NCI-H1417 treated with DMSO at 0.1 percent for 48 hours (cell line): Measurements from ENCODE around the gene CDC26.
A peak's percentile ranks its signal among the peaks of the same experiment; 100 is the strongest.
"Not testable (repeated sequence)": the region's sequence is repeated elsewhere in the genome, so short reads cannot be mapped to it uniquely, and the experiment has no call there.

Source experiments
- DNase-seq: peaks from one replicate; lab custom pipeline; 2025; lab: John Stamatoyannopoulos, UW

Gene CDC26

GRCh38 chr9:113275157-113276131 is at the start of gene CDC26, which contains the start of gene PRPF4:
Gene CDC26, minus strand, starts transcription at chr9:113275572. Its CDS starts 3,065 bp downstream, at chr9:113272507.
Gene PRPF4, plus strand, starts transcription at chr9:113275658. Its CDS starts 86 bp downstream, at chr9:113275744.
- DNase-seq, result peak; percentile 95

GRCh38 chr9:113322671-113323070 is 47.3 kb upstream of the CDC26 start:
- DNase-seq, result no peak

- no peak for DNase-seq
These were observed 44.7 kb upstream of the CDC26 start for GRCh38 chr9:113320051-113320450.

GRCh38 chr9:113319054-113319453 is 43.7 kb upstream of the CDC26 start:
- no peak for DNase-seq

- DNase-seq, result no peak
These were observed 42.4 kb upstream of the CDC26 start for GRCh38 chr9:113317777-113318176.

GRCh38 chr9:113316030-113316429 is 40.7 kb upstream of the CDC26 start:
- no peak for DNase-seq

GRCh38 chr9:113315231-113315630 is 39.9 kb upstream of the CDC26 start:
- DNase-seq, result no peak

GRCh38 chr9:113313261-113313660 is 37.9 kb upstream of the CDC26 start:
- no peak for DNase-seq

- DNase-seq, result no peak
These were observed 36.6 kb upstream of the CDC26 start for GRCh38 chr9:113311961-113312360.

- no peak for DNase-seq
These were observed 35.2 kb upstream of the CDC26 start for GRCh38 chr9:113310538-113310937.

- DNase-seq, result no peak
These were observed 33.9 kb upstream of the CDC26 start for GRCh38 chr9:113309204-113309813.

- DNase-seq, result no peak
These were observed 32.1 kb upstream of the CDC26 start for GRCh38 chr9:113307396-113307975.

- no peak for DNase-seq
These were observed 31.2 kb upstream of the CDC26 start for GRCh38 chr9:113306566-113306965.

- DNase-seq, result no peak
These were observed 27.5 kb upstream of the CDC26 start, which contains the start of gene RNF183 for GRCh38 chr9:113302792-113303418. Gene RNF183, minus strand, starts transcription at chr9:113303376. Its CDS starts 5,192 bp downstream, at chr9:113298184.

GRCh38 chr9:113301548-113301947 is 26.2 kb upstream of the CDC26 start:
- no peak for DNase-seq

GRCh38 chr9:113299800-113300292 is 24.5 kb upstream of the CDC26 start:
- no peak for DNase-seq

GRCh38 chr9:113298924-113299770 is 23.8 kb upstream of the CDC26 start:
- peak; percentile 89 for DNase-seq

GRCh38 chr9:113298311-113298710 is 22.9 kb upstream of the CDC26 start:
- DNase-seq, result no peak

GRCh38 chr9:113296796-113297558 is 21.6 kb upstream of the CDC26 start:
- DNase-seq, result no peak

- not testable (repeated sequence) for DNase-seq
These were observed 20.9 kb upstream of the CDC26 start for GRCh38 chr9:113296247-113296646.
